ENCODE data around the gene CFAP53. TPM values are rescaled to one million over a fixed set of nuclear protein-coding genes. Genes with fewer than 3 reads are reported as not detected.

CFAP53 gene, protein sequence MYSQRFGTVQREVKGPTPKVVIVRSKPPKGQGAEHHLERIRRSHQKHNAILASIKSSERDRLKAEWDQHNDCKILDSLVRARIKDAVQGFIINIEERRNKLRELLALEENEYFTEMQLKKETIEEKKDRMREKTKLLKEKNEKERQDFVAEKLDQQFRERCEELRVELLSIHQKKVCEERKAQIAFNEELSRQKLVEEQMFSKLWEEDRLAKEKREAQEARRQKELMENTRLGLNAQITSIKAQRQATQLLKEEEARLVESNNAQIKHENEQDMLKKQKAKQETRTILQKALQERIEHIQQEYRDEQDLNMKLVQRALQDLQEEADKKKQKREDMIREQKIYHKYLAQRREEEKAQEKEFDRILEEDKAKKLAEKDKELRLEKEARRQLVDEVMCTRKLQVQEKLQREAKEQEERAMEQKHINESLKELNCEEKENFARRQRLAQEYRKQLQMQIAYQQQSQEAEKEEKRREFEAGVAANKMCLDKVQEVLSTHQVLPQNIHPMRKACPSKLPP
- total RNA-seq = 0.85 and 1.3 TPM in 2 replicates

DNA sequence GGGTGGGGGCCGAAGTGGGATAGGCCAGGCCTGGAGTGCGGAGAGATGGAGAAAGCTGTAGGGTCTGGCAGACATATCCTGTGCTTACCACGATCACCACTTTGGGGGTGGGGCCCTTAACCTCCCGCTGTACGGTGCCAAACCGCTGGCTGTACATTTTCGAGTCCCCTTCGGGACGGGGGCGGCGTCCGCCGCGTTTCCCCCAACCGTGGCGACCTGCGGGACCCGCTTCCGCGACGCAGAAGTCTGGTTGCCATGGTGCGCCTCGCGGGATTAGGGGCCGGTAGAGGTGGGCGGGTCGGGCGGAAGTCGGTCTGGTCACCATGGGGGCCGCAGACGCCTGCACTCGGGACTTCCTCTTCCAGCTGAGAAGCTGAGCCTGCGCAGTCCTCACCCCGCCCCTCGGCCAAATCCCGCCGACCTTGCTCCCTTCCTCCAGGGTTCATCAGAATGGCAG is at the start of gene CFAP53:
CFAP53 (minus strand) TSS at position 248 of the 457 bp plus-strand sequence; CDS start at position 157, 91 bp downstream.

DNA sequence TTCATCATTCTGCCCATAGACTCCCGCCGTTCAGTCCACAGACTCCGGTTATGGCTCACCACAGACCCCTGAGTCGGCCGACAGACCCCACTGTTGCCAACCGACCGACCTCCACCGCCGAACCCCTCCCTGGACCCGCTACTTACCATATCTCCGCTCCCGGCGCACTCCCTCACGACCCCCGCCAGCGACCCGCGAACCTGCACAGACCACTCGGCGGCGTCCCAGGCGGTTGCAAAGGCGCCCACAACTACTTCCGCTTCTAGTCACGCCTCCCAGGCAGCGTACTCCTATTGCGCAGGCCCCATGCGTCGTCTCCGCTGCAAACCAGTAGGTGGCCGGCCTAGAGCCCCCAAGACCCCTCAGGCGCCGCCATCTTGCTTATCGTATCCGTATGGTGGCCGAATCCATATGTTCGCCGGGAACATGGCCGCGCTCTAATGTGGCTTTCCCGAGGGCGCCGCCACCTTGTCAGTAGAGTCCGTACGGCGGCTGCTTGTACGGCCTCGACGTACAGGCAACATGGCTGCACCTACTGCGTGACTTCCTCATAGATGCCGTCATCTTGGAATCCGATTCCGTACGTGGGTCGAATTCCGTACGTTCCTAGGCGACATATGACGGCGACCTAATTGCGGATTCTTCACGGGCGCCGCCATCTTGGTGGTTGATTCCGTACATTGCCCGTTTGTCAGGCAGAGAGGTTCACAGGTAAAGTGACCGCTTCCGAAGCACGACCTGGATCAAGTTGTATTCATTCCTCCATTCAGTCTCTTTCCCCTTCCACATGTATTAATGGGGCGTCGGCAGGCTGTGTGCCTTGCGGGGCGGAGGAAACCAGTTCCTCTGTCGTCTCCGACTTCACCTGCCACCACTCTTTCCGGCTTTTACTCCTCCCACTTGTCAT is 21.4 kb upstream of the CFAP53 start, which contains the start of gene CXXC1:
CXXC1 (minus strand) TSS at position 252 of the 907 bp plus-strand sequence; CDS start at position 149, 103 bp downstream.

DNA sequence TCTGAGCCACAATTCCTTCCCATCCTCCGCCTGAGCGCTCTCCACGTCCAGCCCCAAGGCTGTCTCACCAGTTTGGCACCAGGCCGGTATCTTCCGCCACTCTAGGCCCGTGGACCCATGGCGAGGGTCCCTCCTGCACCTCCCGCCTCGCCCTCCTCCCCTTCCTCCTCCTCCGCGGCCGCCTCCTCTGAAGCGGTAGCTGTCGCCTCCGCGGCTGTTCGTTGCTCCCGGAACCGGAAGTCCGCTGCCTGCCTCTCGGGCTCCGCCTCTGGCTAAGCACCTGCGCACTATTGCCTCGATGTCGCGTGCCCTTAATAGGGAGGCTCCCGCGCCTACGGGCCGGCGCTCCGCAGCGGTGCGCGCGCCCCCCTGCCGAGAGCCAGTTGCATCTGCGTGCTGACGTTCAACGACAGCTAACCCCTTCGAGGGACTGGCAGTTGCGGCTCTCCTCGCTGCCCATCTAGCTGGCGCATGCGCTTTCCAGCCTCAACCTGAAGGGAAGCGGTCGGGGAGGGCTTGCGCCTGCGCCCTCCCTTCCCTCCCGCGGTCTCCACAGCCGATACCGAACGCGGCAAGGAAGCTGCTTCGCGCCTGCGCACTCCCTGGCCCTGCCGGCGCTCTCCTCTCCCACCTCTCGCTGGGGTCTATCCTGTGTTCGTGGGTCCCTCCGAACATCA is 15.1 kb upstream of the CFAP53 start, which contains the start of gene MBD1:
MBD1 (minus strand) TSS at position 229 of the 677 bp plus-strand sequence. CDS start 1,531 bp downstream, outside the sequence.

DNA sequence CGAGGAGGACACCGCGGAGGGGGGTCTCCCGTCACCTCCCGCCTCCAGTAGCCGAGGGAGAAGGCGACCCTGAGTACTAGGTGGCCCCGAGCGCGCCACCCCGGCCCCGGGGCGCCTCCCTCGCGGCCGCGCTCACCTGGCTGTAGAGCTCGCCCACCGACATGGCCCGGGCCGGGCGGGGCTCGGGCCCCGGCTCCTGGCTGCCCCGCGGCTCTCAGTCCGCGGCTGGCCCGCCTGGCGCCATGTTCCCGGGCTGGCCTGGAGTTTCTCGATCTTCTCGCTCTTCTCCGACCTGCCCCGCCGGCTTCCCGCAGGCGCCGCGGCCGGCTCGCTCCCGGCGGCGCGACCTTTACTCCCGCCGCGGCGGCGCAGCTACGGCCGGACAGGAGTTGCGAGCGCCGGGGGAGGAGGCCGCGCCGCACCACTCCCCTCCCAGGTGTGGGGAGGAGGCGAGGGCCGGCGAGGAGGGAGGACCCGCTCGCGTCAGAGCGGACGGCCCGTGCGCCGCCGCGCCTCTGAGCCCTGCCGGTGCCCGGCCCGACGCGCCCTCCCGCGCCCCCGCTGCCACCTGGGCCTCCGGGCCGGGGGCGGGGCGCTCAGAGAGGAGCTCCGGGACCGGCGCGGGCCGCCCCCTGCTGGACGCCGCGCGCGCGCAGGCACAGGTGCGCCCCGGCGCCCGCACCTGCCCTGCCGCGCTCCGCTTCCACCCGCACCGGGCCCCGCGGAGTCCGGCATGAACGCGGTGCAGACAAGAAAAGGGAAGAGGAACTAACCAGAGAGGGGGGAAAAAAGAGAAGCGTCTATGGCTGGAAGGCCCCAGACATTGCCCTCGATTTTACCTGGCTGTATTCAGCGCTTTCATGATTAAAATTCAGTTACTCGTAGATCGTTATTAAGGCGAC is 71.4 kb downstream of the CFAP53 start, which contains the start of gene MYO5B:
MYO5B (minus strand) TSS at position 517 of the 902 bp plus-strand sequence; CDS start at position 163, 354 bp downstream.

Other genes starting within 250 kb of the CFAP53 start
- gene MYO5B, start 71.3 kb downstream of the CFAP53 start, total RNA-seq = 26.8 and 39.6 TPM in 2 replicates
- 78.2 and 94.0 TPM in 2 replicates for gene MBD1, start 15.0 kb upstream of the CFAP53 start, total RNA-seq
- gene CXXC1, start 21.2 kb upstream of the CFAP53 start, total RNA-seq = 44.7 and 47.6 TPM in 2 replicates
- 6.5 and 12.6 TPM in 2 replicates for gene SKA1, start 108.6 kb upstream of the CFAP53 start, total RNA-seq